Cardiac muscle cell (in vitro differentiated cells and primary cell): ENCODE data around the gene CTBP2. TPM values are rescaled to one million over a fixed set of nuclear protein-coding genes. Genes with fewer than 3 reads are reported as not detected.

ENCODE experiments used
- DNase-seq, 2 donors: peaks; one replicate each; pipeline versions ENCODE4 v3.0.0 to v3.0.0-alpha.2; 2010 to 2017; ENCODE audit warnings: low read depth in 1 of 2, low spot score in 1 of 2
- H3K27ac ChIP-seq: fragments of 200-600 bp; sonication (generic); 2 replicates; pipeline ENCODE4 v1.5.1; 2016
- H3K27me3 ChIP-seq: fragments of 200-600 bp; sonication (generic); 2 replicates; pipeline ENCODE4 v1.6.0; 2016; ENCODE audit warnings: control low read depth
- H3K36me3 ChIP-seq: fragments of 200-600 bp; sonication (generic); 2 replicates; pipeline ENCODE4 v1.5.1; 2016; ENCODE audit warnings: control low read depth
- H3K4me1 ChIP-seq: fragments of 200-600 bp; sonication (generic); 2 replicates; pipeline ENCODE4 v1.8.1; 2017; ENCODE audit warnings: low read depth, mild to moderate bottlenecking, mixed run types
- H3K4me3 ChIP-seq: fragments of 200-600 bp; sonication (generic); 2 replicates; pipeline ENCODE4 v1.5.1; 2016; ENCODE audit warnings: mild to moderate bottlenecking
- H3K9me3 ChIP-seq: fragments of 200-600 bp; sonication (generic); 2 replicates; pipeline ENCODE4 v1.5.1; 2017; ENCODE audit warnings: low read depth, mild to moderate bottlenecking, control low read depth
- CTCF ChIP-seq: IDR thresholded peaks from 2 replicates; pipeline ENCODE4 v1.5.1; 2012; ENCODE audit warnings: low read depth, mild to moderate bottlenecking, low read length
- polyA plus RNA-seq: library from polyadenylated mRNA; unstranded; fragments of >200 nt; fragmentation: Nextera tagmentation; extraction: Ambion mirVana; gene quantifications from 2 replicates; pipeline ENCODE4 v1.2.1, GENCODE V29; 2016
- total RNA-seq: library from RNA; depleted of rRNA; stranded (reverse); fragments of >200 nt; gene quantifications from 2 replicates; pipeline ENCODE4 v1.2.3, GENCODE V29; 2016

The CTBP2 gene
- total and polyA plus RNA-seq, 2 experiments from 2014 or later = 67.4 to 74.5 TPM

GRCh38 chr10:124946945-124947344 lies 213.4 kb downstream of the CTBP2 start:
- peaks cover 30% of the 10 kb centered on the region for H3K4me1 ChIP-seq
- no peak overlapping the region for H3K4me3 ChIP-seq
- peak overlapping the region; percentile 4 for H3K27ac ChIP-seq
- H3K9me3 ChIP-seq = no peaks in the 10 kb centered on the region
- no peak for DNase-seq
- H3K27me3 ChIP-seq = no peaks in the 10 kb centered on the region
- TF ChIP-seq CTCF = no peak
- H3K36me3 ChIP-seq = no peaks in the 10 kb centered on the region

GRCh38 chr10:124944982-124945381 lies 215.4 kb downstream of the CTBP2 start:
- no peak overlapping the region for H3K27ac ChIP-seq
- peak in 1 of 2 donors; percentile 65 for DNase-seq
- peaks cover 43% of the 10 kb centered on the region for H3K4me1 ChIP-seq
- no peaks in the 10 kb centered on the region for H3K27me3 ChIP-seq
- no peak for TF ChIP-seq CTCF
- no peaks in the 10 kb centered on the region for H3K9me3 ChIP-seq
- no peak overlapping the region for H3K4me3 ChIP-seq
- no peaks in the 10 kb centered on the region for H3K36me3 ChIP-seq

- Histone ChIP-seq H3K9me3 (no peaks in the 10 kb centered on the region), H3K27ac (peak overlapping the region; percentile 47), H3K27me3 (no peaks in the 10 kb centered on the region), H3K36me3 (no peaks in the 10 kb centered on the region), H3K4me3 (no peak overlapping the region), H3K4me1 (peaks cover 50% of the 10 kb centered on the region)
- DNase-seq = peak in 1 of 2 donors; percentile 68
- no peak for TF ChIP-seq CTCF
These were observed 216.9 kb downstream of the CTBP2 start for GRCh38 chr10:124943301-124944092.

GRCh38 chr10:124942317-124943169 lies 217.8 kb downstream of the CTBP2 start:
- H3K9me3 ChIP-seq = no peaks in the 10 kb centered on the region
- no peaks in the 10 kb centered on the region for H3K36me3 ChIP-seq
- H3K4me1 ChIP-seq = peaks cover 47% of the 10 kb centered on the region
- peak overlapping the region; percentile 51 for H3K27ac ChIP-seq
- TF ChIP-seq CTCF = no peak
- DNase-seq = no peak
- no peaks in the 10 kb centered on the region for H3K27me3 ChIP-seq
- no peak overlapping the region for H3K4me3 ChIP-seq

- Histone ChIP-seq H3K27me3 (no peaks in the 10 kb centered on the region), H3K36me3 (no peaks in the 10 kb centered on the region), H3K27ac (peak within 1 kb of the TSS; percentile 51), H3K9me3 (no peaks in the 10 kb centered on the region), H3K4me1 (peaks cover 39% of the 10 kb centered on the region), H3K4me3 (no peak within 1 kb of the TSS)
- no peak for DNase-seq
- TF ChIP-seq CTCF = no peak
These were observed 218.5 kb downstream of the CTBP2 start, which contains the start of gene ZRANB1 for GRCh38 chr10:124941823-124942222. ZRANB1 (plus strand) TSS chr10:124942123; CDS start chr10:124942494, 371 bp downstream.
